ENCODE measurements around the gene NAA10.

NAA10 gene

GRCh38 chrX:153971124-153971449 lies 36.2 kb upstream of the NAA10 start:
- H3K27me3 ChIP-seq (replicated peaks; ENCODE audit: control insufficient read depth, insufficient read depth, low read length), result no peaks in the 10 kb centered on the region
- no peaks in the 10 kb centered on the region for H3K36me3 ChIP-seq (ENCODE audit: control insufficient read depth, insufficient read depth, low read length)
- peak overlapping the region; percentile 83 for H3K4me3 ChIP-seq (replicated peaks; ENCODE audit: low read depth, low read length)
- no peak for TF ChIP-seq CTCF (IDR thresholded peaks at IDR 0.05; ENCODE audit: insufficient read depth, low read length, poor library complexity, severe bottlenecking)
- peak; percentile 95 for DNase-seq (ENCODE audit: extremely low read depth, insufficient read length)

GRCh38 chrX:153970357-153971123 lies 35.7 kb upstream of the NAA10 start:
- H3K36me3 ChIP-seq (ENCODE audit: control insufficient read depth, insufficient read depth, low read length), result no peaks in the 10 kb centered on the region
- no peak for DNase-seq (ENCODE audit: extremely low read depth, insufficient read length)
- H3K27me3 ChIP-seq (replicated peaks; ENCODE audit: control insufficient read depth, insufficient read depth, low read length), result no peaks in the 10 kb centered on the region
- TF ChIP-seq CTCF (IDR thresholded peaks at IDR 0.05; ENCODE audit: insufficient read depth, low read length, poor library complexity, severe bottlenecking), result no peak
- peak overlapping the region; percentile 83 for H3K4me3 ChIP-seq (replicated peaks; ENCODE audit: low read depth, low read length)

- Histone ChIP-seq H3K36me3 (ENCODE audit: control insufficient read depth, insufficient read depth, low read length) (no peaks in the 10 kb centered on the region), H3K4me3 (replicated peaks; ENCODE audit: low read depth, low read length) (peak overlapping the region; percentile 83), H3K27me3 (replicated peaks; ENCODE audit: control insufficient read depth, insufficient read depth, low read length) (no peaks in the 10 kb centered on the region)
- DNase-seq (ENCODE audit: extremely low read depth, insufficient read length), result no peak
- TF ChIP-seq CTCF (IDR thresholded peaks at IDR 0.05; ENCODE audit: insufficient read depth, low read length, poor library complexity, severe bottlenecking), result no peak
Measured at GRCh38 chrX:153969904-153970356, 35.1 kb upstream of the NAA10 start.

GRCh38 chrX:153969125-153969903 lies 34.5 kb upstream of the NAA10 start:
- Histone ChIP-seq H3K36me3 (ENCODE audit: control insufficient read depth, insufficient read depth, low read length) (peaks cover 1% of the 10 kb centered on the region; the same call in 1 of the 2 replicates), H3K27me3 (replicated peaks; ENCODE audit: control insufficient read depth, insufficient read depth, low read length) (no peaks in the 10 kb centered on the region), H3K4me3 (replicated peaks; ENCODE audit: low read depth, low read length) (peak overlapping the region; percentile 83)
- no peak for TF ChIP-seq CTCF (IDR thresholded peaks at IDR 0.05; ENCODE audit: insufficient read depth, low read length, poor library complexity, severe bottlenecking)
- DNase-seq (ENCODE audit: extremely low read depth, insufficient read length), result no peak

DNA sequence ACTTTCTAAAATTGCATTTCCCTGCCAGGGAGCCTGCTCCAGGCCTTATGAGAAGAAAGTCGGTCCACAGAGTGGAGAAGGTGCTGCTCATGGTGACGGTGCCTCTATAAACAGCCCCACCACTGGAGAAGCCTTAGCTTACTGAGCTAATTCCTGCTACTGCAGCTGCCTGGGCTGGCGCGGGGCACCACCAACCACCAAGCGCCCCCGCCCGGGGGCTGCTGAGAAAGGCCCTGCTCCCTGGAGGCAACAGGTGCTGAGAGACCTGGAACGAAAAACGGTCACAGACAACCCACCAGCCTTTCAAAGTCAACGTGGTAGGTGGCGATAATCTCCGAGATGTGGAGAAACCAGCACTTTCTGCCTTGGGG lies 33.9 kb upstream of the NAA10 start:
- Histone ChIP-seq H3K36me3 (ENCODE audit: control insufficient read depth, insufficient read depth, low read length) (peaks cover 3% of the 10 kb centered on the region), H3K4me3 (replicated peaks; ENCODE audit: low read depth, low read length) (peak overlapping the region; percentile 83), H3K27me3 (replicated peaks; ENCODE audit: control insufficient read depth, insufficient read depth, low read length) (no peaks in the 10 kb centered on the region)
- DNase-seq (ENCODE audit: extremely low read depth, insufficient read length), result no peak
- TF ChIP-seq CTCF (IDR thresholded peaks at IDR 0.05; ENCODE audit: insufficient read depth, low read length, poor library complexity, severe bottlenecking), result peak; percentile 23

All from GM06990 (cell line).